ENCODE measurements around the gene TMEM87B. TPM values are rescaled to one million over a fixed set of nuclear protein-coding genes. Genes with fewer than 3 reads are reported as not detected.
"Not testable (repeated sequence)": the region's sequence is repeated elsewhere in the genome, so short reads cannot be mapped to it uniquely, and the experiment has no call there.

The TMEM87B gene
- total RNA-seq, 1 experiment from 2014 or later: 24.4 TPM

DNA sequence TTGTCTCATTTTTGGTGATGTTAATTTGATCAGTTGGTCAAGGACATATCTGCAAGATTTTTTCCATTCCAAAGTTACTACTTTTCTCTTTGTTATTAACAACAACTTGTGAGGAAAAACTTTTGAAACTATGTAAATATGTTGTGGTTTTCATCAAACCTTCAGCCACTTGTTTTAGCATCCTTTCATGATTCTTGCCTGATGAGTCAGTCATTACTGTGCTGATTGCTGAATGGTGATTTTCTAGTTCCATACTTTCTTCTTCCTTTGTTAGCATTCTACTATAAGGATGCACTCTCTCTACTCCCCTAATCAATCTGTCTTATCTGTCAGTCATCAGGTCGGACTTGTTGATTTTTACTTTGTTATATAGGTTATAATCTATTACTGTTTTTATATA is 10.9 kb downstream of the TMEM87B start:
- BruUV-seq (replicated peaks): no TSS peak

DNA sequence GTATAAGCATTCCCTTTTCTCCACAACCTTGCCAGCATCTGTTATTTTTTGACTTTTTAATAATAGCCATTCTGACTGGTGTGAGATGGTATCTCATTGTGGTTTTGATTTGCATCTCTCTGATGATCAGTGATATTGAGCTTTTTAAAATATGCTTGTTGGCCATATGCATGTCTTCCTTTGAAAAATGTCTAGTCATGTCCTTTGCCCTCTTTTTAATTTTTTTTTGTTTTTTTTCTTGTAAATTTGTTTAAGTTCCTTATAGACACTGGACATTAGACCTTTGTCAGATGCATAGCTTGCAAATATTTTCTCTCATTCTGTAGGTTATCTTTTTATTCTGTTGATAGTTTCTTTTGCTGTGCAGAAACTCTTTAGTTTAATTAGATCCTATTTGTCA is 14.7 kb downstream of the TMEM87B start:
- POLR2A ChIA-PET (ENCODE audit: unreplicated experiment); H2AFZ ChIP-seq; intact Hi-C loops (cut with micrococcal nuclease; ENCODE audit: unreplicated experiment); BruUV-seq (replicated peaks); H3K4me3 ChIP-seq; H3K27me3 ChIP-seq (ENCODE audit: insufficient read depth, low read depth); H3K9me3 ChIP-seq (ENCODE audit: insufficient read depth, low read depth); H3K27ac ChIP-seq; DNase-seq; H4K20me1 ChIP-seq (ENCODE audit: insufficient read depth); CTCF ChIA-PET; H3K4me2 ChIP-seq; H3K9me2 ChIP-seq (ENCODE audit: insufficient read depth): not testable (repeated sequence)
- peaks cover 39% of the 10 kb centered on the region for H3K4me1 ChIP-seq (replicated peaks; ENCODE audit: insufficient read depth)
- H3K36me3 ChIP-seq (ENCODE audit: low read depth): peaks cover 54% of the 10 kb centered on the region
- H3F3A ChIP-seq (ENCODE audit: insufficient read depth, low read depth): peaks cover 30% of the 10 kb centered on the region
- H3K79me2 ChIP-seq (ENCODE audit: low read depth): peaks cover 39% of the 10 kb centered on the region

More for the DNA sequence above, 10.9 kb downstream of the TMEM87B start:
- peak overlapping the region; percentile 10 for H3K27ac ChIP-seq
- H2AFZ ChIP-seq: no peak overlapping the region
- DNase-seq: peak in 1 of 2 experiments; percentile 82
- no peak for TF ChIP-seq EZH2 (IDR thresholded peaks at IDR 0.05; ENCODE audit: low read depth)
- TF ChIP-seq, protein P1, sequence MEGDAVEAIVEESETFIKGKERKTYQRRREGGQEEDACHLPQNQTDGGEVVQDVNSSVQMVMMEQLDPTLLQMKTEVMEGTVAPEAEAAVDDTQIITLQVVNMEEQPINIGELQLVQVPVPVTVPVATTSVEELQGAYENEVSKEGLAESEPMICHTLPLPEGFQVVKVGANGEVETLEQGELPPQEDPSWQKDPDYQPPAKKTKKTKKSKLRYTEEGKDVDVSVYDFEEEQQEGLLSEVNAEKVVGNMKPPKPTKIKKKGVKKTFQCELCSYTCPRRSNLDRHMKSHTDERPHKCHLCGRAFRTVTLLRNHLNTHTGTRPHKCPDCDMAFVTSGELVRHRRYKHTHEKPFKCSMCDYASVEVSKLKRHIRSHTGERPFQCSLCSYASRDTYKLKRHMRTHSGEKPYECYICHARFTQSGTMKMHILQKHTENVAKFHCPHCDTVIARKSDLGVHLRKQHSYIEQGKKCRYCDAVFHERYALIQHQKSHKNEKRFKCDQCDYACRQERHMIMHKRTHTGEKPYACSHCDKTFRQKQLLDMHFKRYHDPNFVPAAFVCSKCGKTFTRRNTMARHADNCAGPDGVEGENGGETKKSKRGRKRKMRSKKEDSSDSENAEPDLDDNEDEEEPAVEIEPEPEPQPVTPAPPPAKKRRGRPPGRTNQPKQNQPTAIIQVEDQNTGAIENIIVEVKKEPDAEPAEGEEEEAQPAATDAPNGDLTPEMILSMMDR (conservative IDR thresholded peaks at IDR 0.05): no peak
- no peaks in the 10 kb centered on the region for H3K9me2 ChIP-seq (ENCODE audit: insufficient read depth)
- CTCF ChIA-PET: no interaction called here
- intact Hi-C loops (cut with micrococcal nuclease; ENCODE audit: unreplicated experiment): loop anchor here (1.0 kb wide), 1 partner anchor 9 kb away; no protein-coding TSS in a partner anchor
- H3K4me3 ChIP-seq: no peak overlapping the region
- peaks cover 33% of the 10 kb centered on the region for H3K79me2 ChIP-seq (ENCODE audit: low read depth)
- H4K20me1 ChIP-seq (ENCODE audit: insufficient read depth): no peaks in the 10 kb centered on the region
- peaks cover 35% of the 10 kb centered on the region for H3K4me1 ChIP-seq (replicated peaks; ENCODE audit: insufficient read depth)
- peaks cover 5% of the 10 kb centered on the region; the same call in 1 of the 2 replicates for H3K9me3 ChIP-seq (ENCODE audit: insufficient read depth, low read depth)
- no peaks in the 10 kb centered on the region for H3K27me3 ChIP-seq (ENCODE audit: insufficient read depth, low read depth)
- H3F3A ChIP-seq (ENCODE audit: insufficient read depth, low read depth): peaks cover 37% of the 10 kb centered on the region
- H3K4me2 ChIP-seq: peak overlapping the region; percentile 8
- POLR2A ChIA-PET (ENCODE audit: unreplicated experiment): no interaction called here
- peaks cover 62% of the 10 kb centered on the region for H3K36me3 ChIP-seq (ENCODE audit: low read depth)

DNA sequence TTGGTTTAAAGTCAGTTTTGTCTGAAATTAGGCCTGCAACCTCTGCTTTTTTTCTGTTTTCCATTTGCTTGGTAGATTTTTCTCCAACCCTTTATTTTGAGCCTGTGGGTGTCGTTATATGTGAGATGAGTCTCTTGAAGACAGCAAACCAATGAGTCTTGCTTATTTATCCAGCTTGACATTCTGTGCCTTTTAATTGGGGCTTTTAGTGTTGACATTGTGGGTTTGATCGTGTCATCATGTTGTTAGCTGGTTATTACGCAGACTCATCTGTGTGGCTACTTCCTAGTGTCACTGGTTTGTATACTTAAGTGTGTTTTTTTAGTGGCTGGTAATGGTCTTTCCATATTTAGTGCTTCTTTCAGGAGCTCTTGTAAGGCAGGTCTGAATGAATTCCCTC is 18.8 kb downstream of the TMEM87B start:
- Histone ChIP-seq H3K9me2 (ENCODE audit: insufficient read depth) (no peaks in the 10 kb centered on the region), H3K36me3 (ENCODE audit: low read depth) (peaks cover 51% of the 10 kb centered on the region), H3K27ac (peak overlapping the region; percentile 89), H3K4me3 (no peak overlapping the region), H3K79me2 (ENCODE audit: low read depth) (peaks cover 41% of the 10 kb centered on the region), H4K20me1 (ENCODE audit: insufficient read depth) (no peaks in the 10 kb centered on the region), H3K9me3 (ENCODE audit: insufficient read depth, low read depth) (peaks cover 5% of the 10 kb centered on the region), H3K27me3 (ENCODE audit: insufficient read depth, low read depth) (no peaks in the 10 kb centered on the region), H3K4me1 (replicated peaks; ENCODE audit: insufficient read depth) (peaks cover 40% of the 10 kb centered on the region), H2AFZ (no peak overlapping the region), H3K4me2 (peak overlapping the region; percentile 74; the same call in 1 of the 2 replicates), H3F3A (ENCODE audit: insufficient read depth, low read depth) (peaks cover 33% of the 10 kb centered on the region)
- CTCF ChIA-PET: no interaction called here
- DNase-seq: peak in 1 of 2 experiments; percentile 41
- POLR2A ChIA-PET (ENCODE audit: unreplicated experiment): no interaction called here
- no TSS peak for BruUV-seq (replicated peaks)
- TF ChIP-seq, protein P1 (conservative IDR thresholded peaks at IDR 0.05): no peak
- TF ChIP-seq EZH2 (IDR thresholded peaks at IDR 0.05; ENCODE audit: low read depth): no peak
- intact Hi-C loops (cut with micrococcal nuclease; ENCODE audit: unreplicated experiment): no loop called here

DNA sequence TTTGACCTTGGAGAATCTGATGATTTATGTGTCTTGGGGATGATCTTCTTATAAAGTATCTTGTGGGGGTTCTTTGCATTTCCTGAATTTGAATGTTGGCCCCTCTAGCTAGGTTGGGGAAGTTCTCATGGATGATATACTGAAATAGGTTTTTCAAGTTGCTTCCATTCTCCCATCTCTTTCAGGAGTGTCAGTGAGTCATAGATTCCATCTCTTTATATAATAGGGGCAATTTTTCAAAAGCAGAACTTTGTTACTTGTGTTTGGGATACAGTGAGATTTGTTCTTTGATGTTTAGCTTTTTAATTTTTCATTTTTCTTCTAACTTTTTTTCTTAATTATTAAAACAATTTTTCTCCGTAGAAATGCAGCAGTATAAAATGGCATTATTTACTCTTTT is 19.4 kb downstream of the TMEM87B start:
- no TSS peak for BruUV-seq (replicated peaks)
- peaks cover 40% of the 10 kb centered on the region for H3K4me1 ChIP-seq (replicated peaks; ENCODE audit: insufficient read depth)
- H3K9me2 ChIP-seq (ENCODE audit: insufficient read depth): no peaks in the 10 kb centered on the region
- ChIA-PET POLR2A (ENCODE audit: unreplicated experiment) (no interaction called here), CTCF (no interaction called here)
- intact Hi-C loops (cut with micrococcal nuclease; ENCODE audit: unreplicated experiment): no loop called here
- DNase-seq: no peak
- H4K20me1 ChIP-seq (ENCODE audit: insufficient read depth): no peaks in the 10 kb centered on the region
- peak overlapping the region; percentile 44; the same call in 1 of the 2 replicates for H3K4me3 ChIP-seq
- H3K36me3 ChIP-seq (ENCODE audit: low read depth): peaks cover 54% of the 10 kb centered on the region
- H3K79me2 ChIP-seq (ENCODE audit: low read depth): peaks cover 41% of the 10 kb centered on the region
- H3K4me2 ChIP-seq: peak overlapping the region; percentile 74
- no peak for TF ChIP-seq EZH2 (IDR thresholded peaks at IDR 0.05; ENCODE audit: low read depth)
- TF ChIP-seq, protein P1 (conservative IDR thresholded peaks at IDR 0.05): no peak
- H3K9me3 ChIP-seq (ENCODE audit: insufficient read depth, low read depth): peaks cover 2% of the 10 kb centered on the region
- H2AFZ ChIP-seq: no peak overlapping the region
- no peaks in the 10 kb centered on the region for H3K27me3 ChIP-seq (ENCODE audit: insufficient read depth, low read depth)
- H3F3A ChIP-seq (ENCODE audit: insufficient read depth, low read depth): peaks cover 33% of the 10 kb centered on the region
- peak overlapping the region; percentile 89 for H3K27ac ChIP-seq

Measured in PC-9 (cell line).